Raji (cell line): ENCODE results near the gene ATP5F1A.

Experiments
- POLR2A ChIP-seq: IDR thresholded peaks from 2 replicates; pipeline ENCODE4 v1.6.1; 2011; ENCODE audit warnings: low read depth, low read length, control low read depth; ENCODE audit not compliant: insufficient read depth

The ATP5F1A gene

DNA sequence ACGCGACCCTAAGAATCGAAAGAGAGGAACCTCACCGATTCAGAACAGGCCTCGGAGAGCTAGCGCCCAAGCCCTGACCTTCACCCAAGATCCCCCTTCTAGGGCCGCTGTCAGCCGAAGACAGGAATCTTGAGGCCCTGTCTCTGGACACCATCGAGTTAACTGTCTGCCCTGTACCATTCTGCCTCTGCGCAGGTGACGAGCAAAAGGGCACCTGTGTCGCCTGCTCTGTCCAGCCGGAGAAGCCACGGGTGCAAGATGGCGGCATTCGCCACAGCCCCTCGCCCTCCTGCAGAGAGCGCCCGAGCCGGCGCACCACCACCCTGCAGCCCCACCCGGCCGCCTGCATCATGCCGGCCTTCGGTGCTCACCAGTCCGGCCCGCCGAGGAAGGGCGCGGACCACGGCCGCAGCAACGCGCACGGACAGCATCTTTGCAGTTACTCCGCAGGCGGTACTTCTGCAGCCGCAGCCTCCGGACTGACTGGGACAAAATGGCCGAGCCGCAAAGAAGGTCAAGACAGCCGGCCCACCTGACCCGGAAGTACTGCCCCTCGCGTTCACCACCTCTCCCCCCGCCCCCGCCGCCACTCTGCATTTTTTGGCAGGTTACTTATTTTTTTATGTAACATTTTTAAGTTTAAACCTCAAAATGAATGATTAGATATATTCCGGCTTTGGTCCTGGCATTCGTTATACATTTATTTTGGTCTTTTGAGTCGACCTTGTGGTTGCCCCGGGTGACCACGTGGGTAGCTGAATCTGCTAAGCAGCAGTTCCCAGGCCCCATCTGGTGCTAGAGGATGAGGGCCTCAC is at the start of gene ATP5F1A:
TSS of gene ATP5F1A (minus strand) at position 496 of the 815 bp plus-strand sequence. CDS start at position 431, 65 bp downstream.
- TF ChIP-seq POLR2A: peak; percentile 90

- TF ChIP-seq POLR2A: no peak
Observed at GRCh38 chr18:46141199-46141598, 43.1 kb upstream of the ATP5F1A start.

DNA sequence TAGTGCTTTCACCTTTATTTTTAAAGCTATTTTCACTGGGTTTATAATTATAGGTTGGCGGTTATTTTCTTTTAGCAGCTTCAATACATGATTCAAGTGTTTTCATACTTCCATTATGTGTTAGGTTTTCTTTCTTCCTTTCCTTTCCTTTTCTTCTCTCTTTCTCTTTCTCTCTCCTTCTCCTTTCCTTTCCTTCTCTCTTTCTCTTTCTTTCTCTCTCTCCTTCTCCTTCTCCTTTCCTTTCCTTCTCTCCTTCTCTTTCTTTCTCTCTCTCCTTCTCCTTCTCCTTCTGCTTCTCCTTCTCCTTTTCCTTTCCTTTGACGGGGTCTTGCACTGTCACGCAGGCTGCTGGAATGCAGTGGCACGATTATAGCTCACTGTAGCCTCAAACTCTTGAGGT is 42.1 kb upstream of the ATP5F1A start:
- no peak for TF ChIP-seq POLR2A

- no peak for TF ChIP-seq POLR2A
Observed at GRCh38 chr18:46134920-46135675, 37.0 kb upstream of the ATP5F1A start.

DNA sequence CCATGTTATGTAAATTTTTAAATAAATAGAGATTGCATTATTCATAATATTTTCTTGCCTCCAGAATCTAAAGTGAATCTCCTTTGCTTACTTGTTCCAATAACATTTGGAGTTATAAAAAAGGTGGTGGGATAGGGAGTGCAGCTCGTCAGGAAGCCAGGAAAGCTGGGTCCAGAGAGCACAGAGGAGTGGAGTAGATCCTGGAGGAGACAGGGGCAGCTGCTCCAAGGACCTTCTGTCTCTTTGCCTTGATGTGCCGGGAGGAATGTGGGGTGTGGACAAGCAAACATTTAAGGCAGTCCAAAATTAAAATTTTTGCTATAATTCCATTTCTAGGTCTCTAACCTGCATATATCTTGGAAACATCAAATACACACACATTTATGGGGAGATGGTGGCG is 35.4 kb upstream of the ATP5F1A start:
- TF ChIP-seq POLR2A: no peak

DNA sequence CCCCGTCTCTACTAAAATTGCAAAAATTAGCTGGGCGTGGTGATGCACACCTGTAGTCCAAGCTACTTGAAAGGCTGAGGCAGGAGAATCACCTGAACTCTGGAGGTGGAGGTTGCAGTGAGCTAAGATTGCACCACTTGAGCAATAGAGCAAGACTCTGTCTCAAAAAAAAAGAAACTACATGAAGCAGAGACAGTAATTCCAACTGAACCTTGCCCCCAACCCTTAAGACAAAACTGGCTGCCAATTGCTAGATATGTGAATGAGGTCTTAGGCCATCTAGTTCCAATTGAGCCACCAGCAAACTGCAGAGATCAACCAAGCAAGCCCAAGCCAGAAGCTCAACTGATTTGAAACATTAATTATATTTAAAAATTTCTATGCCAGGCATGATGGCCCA is 32.0 kb upstream of the ATP5F1A start:
- no peak for TF ChIP-seq POLR2A

DNA sequence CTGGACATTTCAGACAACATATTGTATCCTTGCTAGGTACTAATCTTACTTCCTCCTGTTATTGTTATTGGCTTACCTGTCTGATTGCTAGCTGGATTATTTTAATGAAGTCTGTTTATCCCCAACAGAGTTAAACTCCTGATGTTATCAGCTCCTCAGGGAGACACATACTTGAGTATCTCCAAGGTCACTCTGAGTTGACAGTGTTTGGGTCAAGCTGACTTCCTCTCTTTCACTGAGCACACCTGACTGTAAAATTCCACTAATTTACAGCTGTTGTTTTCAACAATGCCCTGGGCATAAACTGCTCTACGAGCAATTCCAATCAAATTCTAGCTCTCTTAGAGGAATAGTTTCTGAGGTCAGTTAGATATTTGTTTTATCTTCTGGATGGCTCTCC is 15.7 kb upstream of the ATP5F1A start:
- TF ChIP-seq POLR2A: no peak

DNA sequence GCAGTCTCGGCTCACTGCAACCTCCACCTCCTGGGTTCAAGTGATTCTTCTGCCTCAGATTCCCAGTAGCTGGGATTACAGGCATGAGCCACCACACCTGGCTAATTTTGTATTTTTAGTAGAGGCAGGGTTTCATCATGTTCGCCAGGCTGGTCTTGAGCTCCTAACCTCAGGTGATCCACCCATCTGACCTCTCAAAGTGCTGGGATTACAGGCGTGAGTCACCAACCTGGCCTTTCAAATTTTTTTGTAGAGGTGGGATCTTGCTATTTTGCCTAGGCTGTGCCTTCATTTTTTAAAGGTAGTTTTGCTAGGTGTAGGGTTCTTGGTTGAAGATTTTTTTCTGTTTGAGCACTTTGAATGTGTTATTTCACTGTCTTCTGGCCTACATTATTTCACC is 12.3 kb upstream of the ATP5F1A start:
- TF ChIP-seq POLR2A: no peak

GRCh38 chr18:46109386-46109785 is 11.3 kb upstream of the ATP5F1A start:
- TF ChIP-seq POLR2A: no peak

GRCh38 chr18:46104128-46104911 is 6.2 kb upstream of the ATP5F1A start, which contains the start of gene HAUS1:
TSS of gene HAUS1 (plus strand) at chr18:46104385. CDS start at chr18:46104412, 27 bp downstream.
- peak; percentile 81 for TF ChIP-seq POLR2A

GRCh38 chr18:46099463-46099862 is 1.4 kb upstream of the ATP5F1A start:
- TF ChIP-seq POLR2A: no peak

GRCh38 chr18:46098616-46098933 is 479 bp upstream of the ATP5F1A start:
- no peak for TF ChIP-seq POLR2A

GRCh38 chr18:46097431-46097800 is 680 bp downstream of the ATP5F1A start:
- no peak for TF ChIP-seq POLR2A

DNA sequence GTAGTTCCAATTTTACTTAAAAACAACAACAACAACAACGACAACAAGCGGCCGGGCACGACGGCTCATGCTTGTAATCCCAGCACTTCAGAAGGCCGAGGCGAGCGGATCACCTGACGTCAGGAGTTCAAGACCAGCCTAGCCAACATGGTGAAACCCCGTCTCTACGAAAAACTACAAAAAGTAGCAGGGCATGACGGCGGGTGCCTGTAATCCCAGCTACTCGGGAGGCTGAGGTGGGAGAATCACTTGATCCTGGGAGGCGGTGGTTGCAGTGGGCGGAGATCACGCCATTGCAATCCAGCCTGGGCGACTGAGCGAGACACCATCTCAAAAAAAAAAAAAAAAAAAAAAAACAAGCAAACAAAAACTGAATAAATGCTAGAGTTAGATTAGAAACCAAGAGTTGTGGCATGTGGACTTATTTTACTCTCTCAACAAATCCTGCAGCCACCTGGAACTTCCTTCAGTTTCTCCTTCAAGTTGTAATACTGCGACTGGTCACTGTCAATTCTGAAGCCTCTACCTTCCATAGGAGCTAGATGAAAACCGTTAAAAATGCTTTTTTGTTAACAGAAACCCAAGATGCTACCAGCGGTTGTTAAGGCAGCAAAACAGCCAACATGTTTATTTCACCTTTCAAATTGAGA is 1.3 kb downstream of the ATP5F1A start:
- TF ChIP-seq POLR2A: no peak

DNA sequence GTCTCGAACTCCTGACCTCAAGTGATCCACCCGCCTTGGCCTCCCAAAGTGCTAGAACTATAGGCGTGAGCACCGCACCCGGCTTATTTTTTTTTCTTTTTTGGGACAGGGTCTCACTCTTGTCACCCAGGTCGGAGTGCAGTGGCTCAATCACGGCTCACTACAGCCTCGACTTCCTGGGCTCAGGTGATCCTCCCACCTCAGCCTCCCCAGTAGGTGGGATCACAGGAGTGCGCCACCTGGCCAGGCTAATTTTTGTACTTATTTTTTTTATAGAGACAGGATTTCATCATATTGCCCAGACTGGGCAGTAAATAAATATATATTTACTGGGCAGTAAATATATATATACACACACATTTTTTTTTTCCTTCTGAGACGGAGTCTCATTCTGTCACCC is 2.6 kb downstream of the ATP5F1A start:
- TF ChIP-seq POLR2A: no peak
